ENCODE data around the gene LSMEM2.

Gene LSMEM2

GRCh38 chr3:50286322-50287227 is 7.7 kb downstream of the LSMEM2 start:
- DNase-seq = no peak

- no peak for DNase-seq
These were observed 8.4 kb downstream of the LSMEM2 start for GRCh38 chr3:50287262-50287661.

- DNase-seq = no peak
These were observed 9.6 kb downstream of the LSMEM2 start for GRCh38 chr3:50288387-50289007.

- no peak for DNase-seq
These were observed 10.2 kb downstream of the LSMEM2 start for GRCh38 chr3:50289130-50289529.

- DNase-seq = no peak
These were observed 11.3 kb downstream of the LSMEM2 start for GRCh38 chr3:50290161-50290641.

- peak; percentile 90 for DNase-seq
These were observed 13.5 kb downstream of the LSMEM2 start, which contains the start of gene IFRD2 for GRCh38 chr3:50292159-50293078. IFRD2 (minus strand) TSS chr3:50292429; CDS start chr3:50292274, 155 bp downstream.

- no peak for DNase-seq
These were observed 14.4 kb downstream of the LSMEM2 start for GRCh38 chr3:50293079-50293801.

- DNase-seq = no peak
These were observed 15.2 kb downstream of the LSMEM2 start for GRCh38 chr3:50294089-50294488.

- DNase-seq = no peak
These were observed 15.9 kb downstream of the LSMEM2 start for GRCh38 chr3:50294492-50295403.

- DNase-seq = no peak
These were observed 16.9 kb downstream of the LSMEM2 start for GRCh38 chr3:50295553-50296431.

GRCh38 chr3:50296721-50297383 is 18.0 kb downstream of the LSMEM2 start:
- no peak for DNase-seq

- no peak for DNase-seq
These were observed 18.5 kb downstream of the LSMEM2 start for GRCh38 chr3:50297384-50297775.

GRCh38 chr3:50297896-50298725 is 19.2 kb downstream of the LSMEM2 start:
- DNase-seq = no peak

- DNase-seq = peak; percentile 96
These were observed 20.1 kb downstream of the LSMEM2 start, which contains the start of the genes HYAL3 and NAA80 for GRCh38 chr3:50298836-50299637. HYAL3 (minus strand) TSS chr3:50299405; CDS start chr3:50295602, 3,803 bp downstream. NAA80 (minus strand) TSS chr3:50299405; CDS start chr3:50297463, 1,942 bp downstream.

GRCh38 chr3:50299638-50299928 is 20.7 kb downstream of the LSMEM2 start:
- DNase-seq = no peak

GRCh38 chr3:50299929-50300680 is 21.2 kb downstream of the LSMEM2 start:
- no peak for DNase-seq
